Fibroblast of lung (primary cell): ENCODE measurements around the gene TRIM44. TPM values are rescaled to one million over a fixed set of nuclear protein-coding genes. Genes with fewer than 3 reads are reported as not detected.

Experiments
- DNase-seq, 2 donors: peaks; one replicate each; pipeline versions ENCODE4 v3.0.0 to v3.0.0-alpha.2; 2010; ENCODE audit warnings: low read depth in 2 of 2
- H2AFZ ChIP-seq: 2 replicates; pipeline ENCODE4 v1.5.1; 2012; ENCODE audit warnings: low read length, control low read depth, inconsistent platforms
- H3K27ac ChIP-seq: 2 replicates; pipeline ENCODE4 v1.5.1; 2011; ENCODE audit warnings: low read length, control low read depth; ENCODE audit not compliant: insufficient read depth
- H3K27me3 ChIP-seq: 2 replicates; pipeline ENCODE4 v1.5.1; 2011; ENCODE audit warnings: mild to moderate bottlenecking, low read length; ENCODE audit not compliant: control insufficient read depth, insufficient read depth
- H3K36me3 ChIP-seq: 2 replicates; pipeline ENCODE4 v1.5.1; 2011; ENCODE audit warnings: low read length; ENCODE audit not compliant: control insufficient read depth, insufficient read depth
- H3K4me1 ChIP-seq: 2 replicates; pipeline ENCODE4 v1.5.1; 2011; ENCODE audit warnings: low read length; ENCODE audit not compliant: control insufficient read depth, insufficient read depth; ENCODE audit errors: extremely low read depth
- H3K4me2 ChIP-seq: 2 replicates; pipeline ENCODE4 v1.5.1; 2011; ENCODE audit warnings: low read length, control low read depth; ENCODE audit not compliant: insufficient read depth; ENCODE audit errors: extremely low read depth
- H3K4me3 ChIP-seq, 4 experiments: fragments of 200-600 bp in 1 of 4; sonication (generic) in 1 of 4; replicated peaks in 1 of 4; 2 replicates each; pipeline ENCODE4 v1.5.1; 2011 to 2016; ENCODE audit warnings: low read length in 4 of 4, low read depth in 3 of 4, mild to moderate bottlenecking in 3 of 4, control low read depth in 2 of 4, inconsistent platforms in 1 of 4, mixed read lengths in 1 of 4; ENCODE audit not compliant: insufficient read depth in 1 of 4; ENCODE audit errors: control extremely low read depth in 1 of 4
- H3K79me2 ChIP-seq: 2 replicates; pipeline ENCODE4 v1.5.1; 2012; ENCODE audit warnings: mild to moderate bottlenecking, low read length, inconsistent platforms; ENCODE audit not compliant: control insufficient read depth, insufficient read depth
- H3K9ac ChIP-seq: 2 replicates; pipeline ENCODE4 v1.5.1; 2011; ENCODE audit warnings: mild to moderate bottlenecking, low read length, control low read depth; ENCODE audit not compliant: insufficient read depth
- H3K9me3 ChIP-seq: 2 replicates; pipeline ENCODE4 v1.5.1; 2012; ENCODE audit warnings: low read depth, low read length; ENCODE audit not compliant: control insufficient read depth, insufficient read depth
- H4K20me1 ChIP-seq: 2 replicates; pipeline ENCODE4 v1.5.1; 2011; ENCODE audit warnings: low read length; ENCODE audit not compliant: control insufficient read depth, insufficient read depth; ENCODE audit errors: extremely low read depth
- EZH2 ChIP-seq: IDR thresholded peaks from 2 replicates; pipeline ENCODE4 v1.5.1; 2012; ENCODE audit warnings: low read length, control low read depth, mild to moderate bottlenecking; ENCODE audit errors: missing control alignments
- polyA plus RNA-seq, 2 donors: library from polyadenylated mRNA; depleted of rRNA in 1 of 2; stranded (reverse) in 1 of 2; unstranded in 1 of 2; fragments of >200 nt; gene quantifications; 2 replicates each; pipeline ENCODE4 v1.2.1, GENCODE V29; 2011 to 2012; ENCODE audit warnings: missing spikeins in 1 of 2
- total RNA-seq: library from RNA; depleted of rRNA; stranded (reverse); fragments of >200 nt; gene quantifications from 2 replicates; pipeline ENCODE4 v1.2.1, GENCODE V29; 2014
- TF ChIP-seq, protein P1 (sequence below), 2 donors: IDR thresholded peaks in 1 of 2; conservative IDR thresholded peaks in 1 of 2; 1 replicate in 1 of 2; 2 replicates in 1 of 2; pipeline ENCODE4 v1.5.1; 2011 to 2012; ENCODE audit warnings: low read length in 2 of 2, control low read depth in 1 of 2, inconsistent platforms in 1 of 2, low read depth in 1 of 2, mild to moderate bottlenecking in 1 of 2

TRIM44 gene
- total and polyA plus RNA-seq, 2 donors (not counting 1 experiment from before 2014, with no cell fraction given) = 10.4 to 78.3 TPM

DNA sequence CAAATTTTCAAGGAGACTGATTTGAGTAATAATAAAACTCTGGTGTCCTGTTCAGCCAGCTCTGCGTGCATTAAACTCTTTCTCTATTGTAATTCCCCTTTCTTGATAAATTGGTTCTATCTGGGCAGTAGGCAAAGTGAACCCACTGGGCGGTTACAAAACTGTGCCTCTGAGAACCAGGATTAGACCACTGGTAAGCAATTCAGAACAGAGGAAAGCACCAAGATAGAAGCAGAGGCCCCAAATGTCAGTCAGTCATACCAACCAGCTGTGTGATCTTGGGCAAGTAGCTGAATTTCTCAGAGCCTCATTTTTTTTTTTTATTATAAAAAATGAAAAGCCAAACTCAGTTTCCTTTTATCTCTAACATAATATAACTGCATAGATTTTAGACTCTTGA lies 54.9 kb downstream of the TRIM44 start:
- Histone ChIP-seq H4K20me1 (no peaks in the 10 kb centered on the region), H3K79me2 (peaks cover 13% of the 10 kb centered on the region), H3K27me3 (no peaks in the 10 kb centered on the region), H3K4me1 (no peaks in the 10 kb centered on the region), H2AFZ (no peak overlapping the region), H3K4me2 (no peak overlapping the region), H3K27ac (no peak overlapping the region), H3K9ac (no peak overlapping the region), H3K9me3 (no peaks in the 10 kb centered on the region), H3K36me3 (no peaks in the 10 kb centered on the region), H3K4me3 (no peak overlapping the region)
- DNase-seq = no peak
- TF ChIP-seq, protein P1, sequence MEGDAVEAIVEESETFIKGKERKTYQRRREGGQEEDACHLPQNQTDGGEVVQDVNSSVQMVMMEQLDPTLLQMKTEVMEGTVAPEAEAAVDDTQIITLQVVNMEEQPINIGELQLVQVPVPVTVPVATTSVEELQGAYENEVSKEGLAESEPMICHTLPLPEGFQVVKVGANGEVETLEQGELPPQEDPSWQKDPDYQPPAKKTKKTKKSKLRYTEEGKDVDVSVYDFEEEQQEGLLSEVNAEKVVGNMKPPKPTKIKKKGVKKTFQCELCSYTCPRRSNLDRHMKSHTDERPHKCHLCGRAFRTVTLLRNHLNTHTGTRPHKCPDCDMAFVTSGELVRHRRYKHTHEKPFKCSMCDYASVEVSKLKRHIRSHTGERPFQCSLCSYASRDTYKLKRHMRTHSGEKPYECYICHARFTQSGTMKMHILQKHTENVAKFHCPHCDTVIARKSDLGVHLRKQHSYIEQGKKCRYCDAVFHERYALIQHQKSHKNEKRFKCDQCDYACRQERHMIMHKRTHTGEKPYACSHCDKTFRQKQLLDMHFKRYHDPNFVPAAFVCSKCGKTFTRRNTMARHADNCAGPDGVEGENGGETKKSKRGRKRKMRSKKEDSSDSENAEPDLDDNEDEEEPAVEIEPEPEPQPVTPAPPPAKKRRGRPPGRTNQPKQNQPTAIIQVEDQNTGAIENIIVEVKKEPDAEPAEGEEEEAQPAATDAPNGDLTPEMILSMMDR (conservative IDR thresholded peaks at IDR 0.05 in 1 of 2, IDR thresholded peaks at IDR 0.05 in 1 of 2; ENCODE audit: low read depth in 1 of 2, low read length in 2 of 2) = no peak
- TF ChIP-seq EZH2 = no peak

DNA sequence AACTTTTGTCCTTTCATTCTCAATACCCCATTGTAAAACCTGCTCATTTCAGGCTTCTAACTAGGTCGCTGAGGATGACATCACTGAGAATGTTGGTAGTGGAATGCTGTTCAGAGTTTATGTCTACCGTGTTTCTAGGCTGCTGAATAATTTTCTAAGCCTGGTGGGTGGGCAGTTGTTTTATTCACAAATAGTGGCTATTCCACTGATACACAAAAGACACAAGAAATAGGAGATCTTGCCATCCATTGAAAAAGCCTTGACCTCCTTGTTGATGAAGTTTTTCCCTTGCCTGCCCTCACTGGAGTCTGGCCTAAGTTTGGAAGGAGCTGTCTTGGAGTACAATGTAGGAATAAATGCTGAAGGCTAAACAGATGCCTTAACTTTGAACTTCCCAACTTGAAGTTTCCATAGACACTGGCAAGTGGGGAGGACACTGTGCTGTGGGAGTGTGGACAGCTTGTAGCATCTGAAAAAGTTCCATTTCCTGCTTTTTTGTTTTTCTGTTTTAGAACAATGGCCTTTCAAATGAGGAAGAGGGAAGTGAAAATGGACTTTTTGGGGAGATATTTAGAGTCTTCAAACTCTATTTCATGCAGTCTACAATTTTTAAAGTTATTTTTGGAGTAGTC lies 59.2 kb downstream of the TRIM44 start:
- Histone ChIP-seq H3K4me1 (no peaks in the 10 kb centered on the region), H3K27ac (no peak overlapping the region), H3K36me3 (no peaks in the 10 kb centered on the region), H3K4me2 (no peak overlapping the region), H3K9ac (no peak overlapping the region), H3K4me3 (no peak overlapping the region), H4K20me1 (peaks cover 6% of the 10 kb centered on the region), H3K27me3 (no peaks in the 10 kb centered on the region), H2AFZ (no peak overlapping the region), H3K79me2 (peaks cover 7% of the 10 kb centered on the region), H3K9me3 (no peaks in the 10 kb centered on the region)
- TF ChIP-seq, protein P1 (conservative IDR thresholded peaks at IDR 0.05 in 1 of 2, IDR thresholded peaks at IDR 0.05 in 1 of 2; ENCODE audit: low read depth in 1 of 2, low read length in 2 of 2) = no peak
- no peak for TF ChIP-seq EZH2
- no peak for DNase-seq

DNA sequence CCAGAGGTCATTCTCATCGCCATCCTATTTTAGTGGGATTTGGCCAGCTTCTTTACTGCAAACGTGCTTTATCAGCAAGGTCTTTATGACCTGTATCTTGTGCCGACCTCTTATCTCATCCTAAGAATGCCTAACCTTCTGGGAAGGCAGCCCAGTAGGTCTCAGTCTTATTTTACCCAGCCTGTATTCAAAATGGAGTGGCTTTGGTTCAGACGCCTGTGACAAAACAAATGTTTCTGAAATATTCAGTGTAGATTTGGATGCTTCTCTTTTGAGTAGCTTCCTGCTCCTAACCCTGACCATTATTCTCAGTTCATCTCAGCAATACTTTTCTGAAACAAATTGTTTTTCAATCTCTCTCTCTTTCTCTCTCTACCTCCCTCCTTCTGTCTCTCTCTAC lies 60.1 kb downstream of the TRIM44 start:
- DNase-seq = no peak
- Histone ChIP-seq H3K4me1 (no peaks in the 10 kb centered on the region), H4K20me1 (peaks cover 6% of the 10 kb centered on the region), H3K79me2 (peaks cover 7% of the 10 kb centered on the region), H3K9ac (no peak overlapping the region), H3K27ac (no peak overlapping the region), H2AFZ (no peak overlapping the region), H3K9me3 (no peaks in the 10 kb centered on the region), H3K4me2 (no peak overlapping the region), H3K36me3 (no peaks in the 10 kb centered on the region), H3K27me3 (no peaks in the 10 kb centered on the region), H3K4me3 (no peak overlapping the region)
- TF ChIP-seq EZH2 = no peak
- TF ChIP-seq, protein P1 (conservative IDR thresholded peaks at IDR 0.05 in 1 of 2, IDR thresholded peaks at IDR 0.05 in 1 of 2; ENCODE audit: low read depth in 1 of 2, low read length in 2 of 2) = no peak
